SK-N-SH treated with all-trans-retinoic acid at 6 μM for 48 hours (cell line): ENCODE measurements around the gene PRR23E.

Experiments
- ATAC-seq: fragments of 200-7000 bp; cut with Tn5 transposase; 3 replicates; pipeline ENCODE4 v1.9.1; 2020; ENCODE audit warnings: mild to moderate bottlenecking, moderate library complexity
- ARNTL ChIP-seq: fragments of 450-650 bp; formaldehyde crosslinking; IDR thresholded peaks from 2 replicates; pipeline ENCODE4 v1.5.0; 2020; ENCODE audit warnings: low read depth, mild to moderate bottlenecking, moderate library complexity, borderline replicate concordance
- BACH2 ChIP-seq: fragments of 250-450 bp; sonication (Bioruptor Pico); IDR thresholded peaks from 2 replicates; pipeline ENCODE4 v1.9.0; 2021; ENCODE audit warnings: mild to moderate bottlenecking, borderline replicate concordance
- CSDC2 ChIP-seq: fragments of 250-450 bp; sonication (Bioruptor Pico); IDR thresholded peaks from 2 replicates; pipeline ENCODE4 v1.5.0; 2020; ENCODE audit warnings: mild to moderate bottlenecking, moderate library complexity
- CSRNP3 ChIP-seq: fragments of 250-450 bp; sonication (Bioruptor Pico); IDR thresholded peaks from 2 replicates; pipeline ENCODE4 v1.5.1; 2021; ENCODE audit warnings: mild to moderate bottlenecking, moderate library complexity
- ESRRG ChIP-seq: fragments of 250-450 bp; sonication (Bioruptor Pico); IDR thresholded peaks from 2 replicates; pipeline ENCODE4 v1.6.1; 2021; ENCODE audit warnings: mild to moderate bottlenecking
- GLIS3 ChIP-seq: fragments of 250-450 bp; sonication (Bioruptor Pico); IDR thresholded peaks from 2 replicates; pipeline ENCODE4 v1.5.0; 2020; ENCODE audit warnings: mild to moderate bottlenecking, moderate library complexity
- ISL1 ChIP-seq: fragments of 250-450 bp; sonication (Bioruptor Pico); IDR thresholded peaks from 2 replicates; pipeline ENCODE4 v2.1.2; 2022; ENCODE audit warnings: mild to moderate bottlenecking, moderate library complexity
- OSR1 ChIP-seq: fragments of 250-450 bp; sonication (Bioruptor Pico); IDR thresholded peaks from 2 replicates; pipeline ENCODE4 v1.8.0; 2022; ENCODE audit warnings: moderate library complexity, mild to moderate bottlenecking, inconsistent platforms
- PATZ1 ChIP-seq: fragments of 250-450 bp; sonication (Bioruptor Pico); IDR thresholded peaks from 2 replicates; pipeline ENCODE4 v1.8.0; 2020; ENCODE audit warnings: mild to moderate bottlenecking, moderate library complexity, borderline replicate concordance
- POU6F1 ChIP-seq: fragments of 250-450 bp; sonication (Bioruptor Pico); IDR thresholded peaks from 2 replicates; pipeline ENCODE4 v1.8.0; 2021; ENCODE audit warnings: low read depth, mild to moderate bottlenecking, moderate library complexity, borderline replicate concordance
- PPARA ChIP-seq: fragments of 250-450 bp; sonication (Bioruptor Pico); IDR thresholded peaks from 2 replicates; pipeline ENCODE4 v1.5.0; 2020; ENCODE audit warnings: mild to moderate bottlenecking, borderline replicate concordance
- SNAI2 ChIP-seq: fragments of 250-450 bp; sonication (Bioruptor Pico); IDR thresholded peaks from 2 replicates; pipeline ENCODE4 v1.5.0; 2020; ENCODE audit warnings: mild to moderate bottlenecking, moderate library complexity
- TCF4 ChIP-seq: fragments of 250-450 bp; sonication (Bioruptor Pico); IDR thresholded peaks from 2 replicates; pipeline ENCODE4 v1.8.0; 2021; ENCODE audit warnings: mild to moderate bottlenecking, moderate library complexity, borderline replicate concordance
- TOX ChIP-seq: fragments of 250-450 bp; sonication (Bioruptor Pico); IDR thresholded peaks from 2 replicates; pipeline ENCODE4 v1.8.0; 2021; ENCODE audit warnings: mild to moderate bottlenecking, moderate library complexity, borderline replicate concordance
- ZNF565 ChIP-seq: fragments of 450-650 bp; formaldehyde crosslinking; conservative IDR thresholded peaks from 2 replicates; pipeline ENCODE4 v1.5.0; 2020; ENCODE audit warnings: low read depth, mild to moderate bottlenecking, moderate library complexity
- ZNF70 ChIP-seq: fragments of 450-650 bp; formaldehyde crosslinking; IDR thresholded peaks from 2 replicates; pipeline ENCODE4 v1.5.0; 2020; ENCODE audit warnings: mild to moderate bottlenecking, moderate library complexity

PRR23E gene

GRCh38 chr3:127172781-127173515 is 20.0 kb upstream of the PRR23E start (continued):
- TF ChIP-seq PATZ1 (CRISPR knock-in tag) (no peak; the same call in none of the 2 replicates), TOX (CRISPR knock-in tag) (peak; percentile 93)
- TF ChIP-seq, all 23 proteins: peak for 15

GRCh38 chr3:127173516-127174166 is 19.3 kb upstream of the PRR23E start:
- no peak for TF ChIP-seq POU6F1 (CRISPR knock-in tag)
- no peak for TF ChIP-seq ISL1 (CRISPR knock-in tag)
- TF ChIP-seq PPARA (CRISPR knock-in tag): no peak
- ATAC-seq: peak; percentile 25

GRCh38 chr3:127174284-127174683 is 18.6 kb upstream of the PRR23E start:
- TF ChIP-seq TCF4 (CRISPR knock-in tag) (no peak), CSRNP3 (CRISPR knock-in tag) (no peak), ESRRG (CRISPR knock-in tag) (no peak), BACH2 (CRISPR knock-in tag) (no peak), ZNF565 (CRISPR knock-in tag) (no peak), ISL1 (CRISPR knock-in tag) (no peak), SNAI2 (CRISPR knock-in tag) (no peak), ZNF70 (CRISPR knock-in tag) (no peak), PPARA (CRISPR knock-in tag) (no peak), CSDC2 (CRISPR knock-in tag) (no peak), POU6F1 (CRISPR knock-in tag) (no peak), GLIS3 (CRISPR knock-in tag) (no peak), PATZ1 (CRISPR knock-in tag) (no peak), ARNTL (no peak)
- ATAC-seq: no peak

GRCh38 chr3:127174715-127175140 is 18.2 kb upstream of the PRR23E start:
- TF ChIP-seq TOX (CRISPR knock-in tag): no peak
- TF ChIP-seq OSR1: no peak
- TF ChIP-seq BACH2 (CRISPR knock-in tag): no peak
- TF ChIP-seq SNAI2 (CRISPR knock-in tag): no peak
- no peak for ATAC-seq
